ENCODE results near the gene LDB2. TPM values are rescaled to one million over a fixed set of nuclear protein-coding genes. Genes with fewer than 3 reads are reported as not detected.

Gene LDB2
- total RNA-seq, 1 experiment from 2014 or later, result not detected

DNA sequence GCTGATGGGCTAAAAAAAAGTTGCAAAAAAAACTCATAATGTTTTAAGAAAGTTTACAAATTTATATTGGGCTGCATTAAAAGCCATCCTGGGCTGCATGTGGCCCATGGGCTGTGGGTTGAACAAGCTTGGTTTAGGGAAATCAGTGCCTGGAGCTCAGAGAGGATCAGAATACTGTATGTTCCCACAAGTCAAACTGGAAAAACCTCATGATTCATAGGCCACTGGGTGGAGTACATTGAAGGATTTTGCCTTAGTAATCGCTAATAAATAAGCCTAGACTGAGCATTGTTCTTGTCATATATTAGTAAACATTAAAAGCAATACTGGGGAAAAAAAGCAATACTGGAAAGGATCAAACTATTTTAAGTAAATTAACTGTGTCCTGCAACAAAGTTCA lies 425.9 kb downstream of the LDB2 start:
- BruUV-seq (replicated peaks), result no TSS peak
- no peaks in the 10 kb centered on the region for H3K4me1 ChIP-seq (replicated peaks; ENCODE audit: insufficient read depth)
- H3K9me2 ChIP-seq (ENCODE audit: insufficient read depth), result no peaks in the 10 kb centered on the region
- TF ChIP-seq EZH2 (IDR thresholded peaks at IDR 0.05; ENCODE audit: low read depth), result no peak
- TF ChIP-seq, protein P1, sequence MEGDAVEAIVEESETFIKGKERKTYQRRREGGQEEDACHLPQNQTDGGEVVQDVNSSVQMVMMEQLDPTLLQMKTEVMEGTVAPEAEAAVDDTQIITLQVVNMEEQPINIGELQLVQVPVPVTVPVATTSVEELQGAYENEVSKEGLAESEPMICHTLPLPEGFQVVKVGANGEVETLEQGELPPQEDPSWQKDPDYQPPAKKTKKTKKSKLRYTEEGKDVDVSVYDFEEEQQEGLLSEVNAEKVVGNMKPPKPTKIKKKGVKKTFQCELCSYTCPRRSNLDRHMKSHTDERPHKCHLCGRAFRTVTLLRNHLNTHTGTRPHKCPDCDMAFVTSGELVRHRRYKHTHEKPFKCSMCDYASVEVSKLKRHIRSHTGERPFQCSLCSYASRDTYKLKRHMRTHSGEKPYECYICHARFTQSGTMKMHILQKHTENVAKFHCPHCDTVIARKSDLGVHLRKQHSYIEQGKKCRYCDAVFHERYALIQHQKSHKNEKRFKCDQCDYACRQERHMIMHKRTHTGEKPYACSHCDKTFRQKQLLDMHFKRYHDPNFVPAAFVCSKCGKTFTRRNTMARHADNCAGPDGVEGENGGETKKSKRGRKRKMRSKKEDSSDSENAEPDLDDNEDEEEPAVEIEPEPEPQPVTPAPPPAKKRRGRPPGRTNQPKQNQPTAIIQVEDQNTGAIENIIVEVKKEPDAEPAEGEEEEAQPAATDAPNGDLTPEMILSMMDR (conservative IDR thresholded peaks at IDR 0.05), result no peak
- H4K20me1 ChIP-seq (ENCODE audit: insufficient read depth), result no peaks in the 10 kb centered on the region
- no peak overlapping the region for H3K4me3 ChIP-seq
- intact Hi-C loops (cut with micrococcal nuclease; ENCODE audit: unreplicated experiment), result no loop called here
- no peak for DNase-seq
- H3K4me2 ChIP-seq, result no peak overlapping the region
- H3K9me3 ChIP-seq (ENCODE audit: insufficient read depth, low read depth), result no peaks in the 10 kb centered on the region
- H2AFZ ChIP-seq, result no peak overlapping the region
- POLR2A ChIA-PET (ENCODE audit: unreplicated experiment), result no interaction called here
- no peaks in the 10 kb centered on the region for H3F3A ChIP-seq (ENCODE audit: insufficient read depth, low read depth)
- CTCF ChIA-PET, result no interaction called here
- no peak overlapping the region for H3K27ac ChIP-seq
- H3K79me2 ChIP-seq (ENCODE audit: low read depth), result no peaks in the 10 kb centered on the region
- no peaks in the 10 kb centered on the region for H3K27me3 ChIP-seq (ENCODE audit: insufficient read depth, low read depth)
- H3K36me3 ChIP-seq (ENCODE audit: low read depth), result no peaks in the 10 kb centered on the region

DNA sequence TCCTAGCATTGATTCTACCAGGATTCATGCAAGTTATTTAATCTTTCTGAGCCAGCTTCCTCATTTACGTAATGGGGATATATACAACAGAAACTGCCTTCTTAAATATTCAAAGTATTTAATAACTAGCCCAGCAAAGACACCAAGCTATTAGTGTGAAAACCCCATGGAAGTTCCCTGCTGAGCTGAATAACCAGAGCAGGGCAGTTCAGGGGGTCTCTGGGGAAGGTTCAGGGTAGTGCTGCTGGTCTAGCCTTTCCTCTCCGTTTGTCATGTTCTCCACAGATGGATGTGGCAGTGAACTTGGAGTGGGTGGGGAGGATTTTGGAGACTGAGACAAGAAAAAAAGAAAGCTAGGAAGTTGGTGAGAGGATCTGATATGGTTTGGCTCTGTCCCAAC lies 431.4 kb downstream of the LDB2 start:
- ChIA-PET CTCF (no interaction called here), POLR2A (ENCODE audit: unreplicated experiment) (interaction anchor here (0.6 kb wide), 1 partner anchor 196 kb away, joined by 4 read pairs; no protein-coding TSS in a partner anchor)
- no peak overlapping the region for H3K4me3 ChIP-seq
- H3K9me3 ChIP-seq (ENCODE audit: insufficient read depth, low read depth), result no peaks in the 10 kb centered on the region
- BruUV-seq (replicated peaks), result no TSS peak
- TF ChIP-seq, protein P1 (conservative IDR thresholded peaks at IDR 0.05), result no peak
- no peak for TF ChIP-seq EZH2 (IDR thresholded peaks at IDR 0.05; ENCODE audit: low read depth)
- intact Hi-C loops (cut with micrococcal nuclease; ENCODE audit: unreplicated experiment), result no loop called here
- H3F3A ChIP-seq (ENCODE audit: insufficient read depth, low read depth), result no peaks in the 10 kb centered on the region
- H3K4me2 ChIP-seq, result no peak overlapping the region
- H3K9me2 ChIP-seq (ENCODE audit: insufficient read depth), result no peaks in the 10 kb centered on the region
- H2AFZ ChIP-seq, result no peak overlapping the region
- H3K79me2 ChIP-seq (ENCODE audit: low read depth), result no peaks in the 10 kb centered on the region
- H3K4me1 ChIP-seq (replicated peaks; ENCODE audit: insufficient read depth), result no peaks in the 10 kb centered on the region
- no peaks in the 10 kb centered on the region for H3K36me3 ChIP-seq (ENCODE audit: low read depth)
- DNase-seq, result no peak
- H3K27me3 ChIP-seq (ENCODE audit: insufficient read depth, low read depth), result no peaks in the 10 kb centered on the region
- no peak overlapping the region for H3K27ac ChIP-seq
- no peaks in the 10 kb centered on the region for H4K20me1 ChIP-seq (ENCODE audit: insufficient read depth)

DNA sequence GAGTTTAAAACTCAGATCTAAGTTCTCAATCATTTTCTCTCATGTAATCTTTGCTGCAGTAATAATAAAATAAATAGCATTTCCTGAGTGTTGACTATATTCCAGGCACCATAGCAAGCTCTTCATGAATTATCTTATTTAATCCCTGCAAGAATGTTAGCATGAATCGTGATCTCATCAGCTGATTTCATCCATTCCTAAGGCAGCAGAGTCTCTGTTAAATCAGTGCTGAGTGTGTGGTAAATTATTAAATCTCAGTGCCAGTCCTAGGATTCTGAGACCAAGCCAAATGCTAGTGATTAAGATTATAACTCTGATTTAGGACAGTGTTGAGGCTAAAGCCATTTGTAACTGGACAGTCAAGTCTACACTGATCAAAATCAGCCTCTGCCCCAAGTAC lies 431.9 kb downstream of the LDB2 start:
- Histone ChIP-seq H2AFZ (no peak overlapping the region), H3K27me3 (ENCODE audit: insufficient read depth, low read depth) (no peaks in the 10 kb centered on the region), H3K9me3 (ENCODE audit: insufficient read depth, low read depth) (no peaks in the 10 kb centered on the region), H3K79me2 (ENCODE audit: low read depth) (no peaks in the 10 kb centered on the region), H3K27ac (no peak overlapping the region), H3K4me3 (no peak overlapping the region), H4K20me1 (ENCODE audit: insufficient read depth) (no peaks in the 10 kb centered on the region), H3K9me2 (ENCODE audit: insufficient read depth) (no peaks in the 10 kb centered on the region), H3K36me3 (ENCODE audit: low read depth) (no peaks in the 10 kb centered on the region), H3F3A (ENCODE audit: insufficient read depth, low read depth) (no peaks in the 10 kb centered on the region), H3K4me1 (replicated peaks; ENCODE audit: insufficient read depth) (no peaks in the 10 kb centered on the region), H3K4me2 (no peak overlapping the region)
- ChIA-PET POLR2A (ENCODE audit: unreplicated experiment) (no interaction called here), CTCF (no interaction called here)
- DNase-seq, result no peak
- TF ChIP-seq, protein P1 (conservative IDR thresholded peaks at IDR 0.05), result no peak
- TF ChIP-seq EZH2 (IDR thresholded peaks at IDR 0.05; ENCODE audit: low read depth), result no peak
- no TSS peak for BruUV-seq (replicated peaks)
- intact Hi-C loops (cut with micrococcal nuclease; ENCODE audit: unreplicated experiment), result no loop called here
